Calu3 (cell line): ENCODE results near the gene TPMT. TPM values are rescaled to one million over a fixed set of nuclear protein-coding genes. Genes with fewer than 3 reads are reported as not detected.

Experiments
- BruUV-seq: library from RNA; stranded (reverse); fragments of 400-500 nt; replicated peaks from 2 replicates; lab custom pipeline; 2021; lab: Mats Ljungman, UMichigan
- CTCF ChIA-PET: fragments of 300-600 bp; sonication (Branson Sonifier 250); formaldehyde crosslinking; loops from one replicate; lab custom pipeline; 2022; ENCODE audit warnings: antibody characterized with exemption; lab: Charles Lee
- DNase-seq: peaks from one replicate; pipeline ENCODE4 v3.0.0; 2022
- H3K27ac Mint-ChIP-seq: one replicate; pipeline ENCODE4 v1.8.0; 2022; ENCODE audit warnings: mixed read lengths; ENCODE audit not compliant: unreplicated experiment
- H3K27me3 Mint-ChIP-seq: one replicate; pipeline ENCODE4 v1.8.0; 2022; ENCODE audit warnings: mixed read lengths; ENCODE audit not compliant: unreplicated experiment
- H3K36me3 Mint-ChIP-seq: one replicate; pipeline ENCODE4 v1.8.0; 2022; ENCODE audit warnings: mild to moderate bottlenecking, moderate library complexity, mixed read lengths; ENCODE audit not compliant: insufficient read depth, unreplicated experiment
- H3K4me1 Mint-ChIP-seq: one replicate; pipeline ENCODE4 v1.8.0; 2022; ENCODE audit warnings: mild to moderate bottlenecking, low read depth, mixed read lengths; ENCODE audit not compliant: unreplicated experiment
- H3K4me3 Mint-ChIP-seq: one replicate; pipeline ENCODE4 v1.8.0; 2022; ENCODE audit warnings: mild to moderate bottlenecking, low read depth, moderate library complexity, mixed read lengths; ENCODE audit not compliant: unreplicated experiment
- H3K9me3 Mint-ChIP-seq: one replicate; pipeline ENCODE4 v1.8.0; 2022; ENCODE audit warnings: low read depth, mixed read lengths; ENCODE audit not compliant: unreplicated experiment
- intact Hi-C: fragments of 100-400 bp; cut with micrococcal nuclease; formaldehyde crosslinking; loops from one replicate; pipeline ENCODE4 v1.10.0; 2022; ENCODE audit not compliant: unreplicated experiment
- total RNA-seq: library from RNA; stranded (reverse); gene quantifications from 2 replicates; pipeline ENCODE4 v1.2.3, GENCODE V29; 2022
- TF ChIP-seq, protein P1 (sequence below): fragments of 200-600 bp; IDR thresholded peaks from one replicate; pipeline ENCODE4 v1.8.0; 2022; ENCODE audit warnings: antibody characterized with exemption; ENCODE audit not compliant: unreplicated experiment

TPMT gene
- total RNA-seq, 1 experiment from 2014 or later: 7.6 TPM

DNA sequence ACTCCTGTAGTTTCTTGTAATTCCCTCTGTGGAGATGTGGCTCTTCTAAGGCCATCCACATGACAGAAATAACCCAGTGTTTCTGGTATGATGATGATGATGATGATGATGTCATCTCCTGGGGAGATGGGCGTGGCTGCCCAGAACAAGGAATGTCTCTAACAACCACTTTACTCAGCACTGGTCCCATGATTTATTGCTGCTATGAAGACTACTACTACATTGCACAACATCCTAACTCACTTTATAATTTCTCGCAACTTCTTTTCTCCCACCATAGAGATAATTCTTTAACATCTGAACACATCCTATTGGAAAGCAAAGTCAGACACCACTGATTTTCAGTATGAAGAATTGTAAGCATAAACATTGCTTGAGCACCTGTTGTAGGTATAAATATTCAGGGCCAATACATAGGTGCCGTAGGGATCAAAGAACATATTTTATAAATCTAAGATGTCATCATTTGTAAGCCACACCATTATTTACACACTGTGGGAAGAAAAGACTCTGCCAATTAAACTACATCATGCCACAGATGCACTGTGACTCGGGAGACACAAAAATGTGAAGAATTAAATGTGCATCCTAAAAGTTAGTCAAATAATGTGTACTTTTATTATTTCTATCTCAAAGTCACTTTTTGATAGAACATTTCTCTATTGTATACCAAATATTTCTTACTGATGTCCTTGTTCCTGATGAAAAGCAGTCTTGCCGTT, 6.4 kb downstream of the TPMT start:
- no peaks in the 10 kb centered on the region for H3K9me3 Mint-ChIP-seq
- CTCF ChIA-PET: no interaction called here
- H3K4me1 Mint-ChIP-seq: peaks cover 9% of the 10 kb centered on the region
- H3K4me3 Mint-ChIP-seq: no peak overlapping the region
- no TSS peak for BruUV-seq
- TF ChIP-seq, protein P1, sequence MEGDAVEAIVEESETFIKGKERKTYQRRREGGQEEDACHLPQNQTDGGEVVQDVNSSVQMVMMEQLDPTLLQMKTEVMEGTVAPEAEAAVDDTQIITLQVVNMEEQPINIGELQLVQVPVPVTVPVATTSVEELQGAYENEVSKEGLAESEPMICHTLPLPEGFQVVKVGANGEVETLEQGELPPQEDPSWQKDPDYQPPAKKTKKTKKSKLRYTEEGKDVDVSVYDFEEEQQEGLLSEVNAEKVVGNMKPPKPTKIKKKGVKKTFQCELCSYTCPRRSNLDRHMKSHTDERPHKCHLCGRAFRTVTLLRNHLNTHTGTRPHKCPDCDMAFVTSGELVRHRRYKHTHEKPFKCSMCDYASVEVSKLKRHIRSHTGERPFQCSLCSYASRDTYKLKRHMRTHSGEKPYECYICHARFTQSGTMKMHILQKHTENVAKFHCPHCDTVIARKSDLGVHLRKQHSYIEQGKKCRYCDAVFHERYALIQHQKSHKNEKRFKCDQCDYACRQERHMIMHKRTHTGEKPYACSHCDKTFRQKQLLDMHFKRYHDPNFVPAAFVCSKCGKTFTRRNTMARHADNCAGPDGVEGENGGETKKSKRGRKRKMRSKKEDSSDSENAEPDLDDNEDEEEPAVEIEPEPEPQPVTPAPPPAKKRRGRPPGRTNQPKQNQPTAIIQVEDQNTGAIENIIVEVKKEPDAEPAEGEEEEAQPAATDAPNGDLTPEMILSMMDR: no peak
- DNase-seq: peak; percentile 17
- H3K36me3 Mint-ChIP-seq: no peaks in the 10 kb centered on the region
- no peak overlapping the region for H3K27ac Mint-ChIP-seq
- intact Hi-C loops: no loop called here
- no peaks in the 10 kb centered on the region for H3K27me3 Mint-ChIP-seq

DNA sequence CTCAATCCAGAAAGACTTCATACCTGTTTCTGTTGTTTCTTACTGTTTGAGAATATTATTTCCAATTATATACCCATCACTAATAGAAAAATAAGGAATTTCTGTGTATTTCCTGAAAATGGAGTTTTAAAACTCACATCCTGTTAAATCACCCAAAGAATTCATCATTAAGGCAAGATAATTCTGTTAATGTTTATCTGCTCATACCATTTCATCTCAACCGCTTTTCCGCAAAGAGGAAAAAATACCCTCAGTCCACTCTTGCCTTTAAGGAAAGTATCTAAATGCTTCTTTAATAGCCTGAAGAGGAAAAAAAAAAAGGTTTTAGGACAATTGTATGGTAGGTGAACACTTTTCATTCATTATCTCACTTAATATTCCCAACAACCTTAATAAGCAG, 7.3 kb downstream of the TPMT start:
- intact Hi-C loops: no loop called here
- CTCF ChIA-PET: no interaction called here
- Mint-ChIP-seq H3K27me3 (no peaks in the 10 kb centered on the region), H3K9me3 (no peaks in the 10 kb centered on the region), H3K27ac (peak overlapping the region; percentile 52), H3K4me1 (peaks cover under 1% of the 10 kb centered on the region), H3K36me3 (no peaks in the 10 kb centered on the region), H3K4me3 (no peak overlapping the region)
- DNase-seq: no peak
- no TSS peak for BruUV-seq
- TF ChIP-seq, protein P1: no peak

DNA sequence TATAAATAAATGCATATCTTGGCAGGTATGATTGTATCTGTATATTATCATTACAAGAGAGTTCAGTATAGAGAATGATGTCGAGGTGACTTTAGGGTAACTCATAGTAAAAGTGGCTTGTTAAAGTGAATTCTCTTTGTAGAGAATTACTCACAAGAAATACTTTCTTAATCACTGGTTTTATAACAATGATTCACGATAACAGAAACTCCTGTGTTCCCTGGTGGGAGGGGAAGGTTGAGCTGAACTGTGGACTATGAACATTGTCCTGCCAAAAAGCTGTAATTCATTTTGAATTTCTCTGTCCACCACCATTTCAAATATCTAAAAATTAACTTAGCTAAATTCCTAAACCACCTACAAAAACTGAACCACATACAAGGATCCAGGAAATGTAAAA, 7.7 kb downstream of the TPMT start:
- Mint-ChIP-seq H3K27me3 (no peaks in the 10 kb centered on the region), H3K4me1 (no peaks in the 10 kb centered on the region), H3K4me3 (no peak overlapping the region), H3K36me3 (no peaks in the 10 kb centered on the region), H3K9me3 (no peaks in the 10 kb centered on the region), H3K27ac (peak overlapping the region; percentile 52)
- CTCF ChIA-PET: no interaction called here
- no peak for DNase-seq
- BruUV-seq: no TSS peak
- intact Hi-C loops: no loop called here
- TF ChIP-seq, protein P1: no peak

DNA sequence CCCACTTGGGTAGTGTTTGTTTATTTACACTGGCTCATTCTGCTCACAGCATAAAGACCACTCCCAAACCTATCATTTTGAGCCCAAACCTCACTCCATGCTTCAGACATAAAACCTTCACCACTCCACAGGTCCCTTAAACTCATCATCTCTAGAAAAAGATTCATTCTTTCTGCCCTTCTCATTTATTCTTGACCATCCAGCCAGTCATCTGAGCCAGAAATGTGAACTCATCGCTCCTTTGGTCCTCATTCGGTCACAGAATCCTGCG, 12.4 kb downstream of the TPMT start:
- Mint-ChIP-seq H3K36me3 (peaks cover 5% of the 10 kb centered on the region), H3K27ac (no peak overlapping the region), H3K4me3 (no peak overlapping the region), H3K27me3 (no peaks in the 10 kb centered on the region), H3K4me1 (no peaks in the 10 kb centered on the region), H3K9me3 (no peaks in the 10 kb centered on the region)
- no peak for DNase-seq
- CTCF ChIA-PET: no interaction called here
- no TSS peak for BruUV-seq
- TF ChIP-seq, protein P1: no peak
- intact Hi-C loops: no loop called here
